GM18867 (cell line): ENCODE data around the gene SUSD1.
"Not testable (repeated sequence)": the region's sequence is repeated elsewhere in the genome, so short reads cannot be mapped to it uniquely, and the experiment has no call there.

ENCODE experiments used
- ATAC-seq: cut with Tn5 transposase; IDR thresholded peaks from one replicate; pipeline ENCODE4 v1.9.1; 2021; ENCODE audit warnings: mild to moderate bottlenecking, moderate library complexity; ENCODE audit not compliant: unreplicated experiment

Gene SUSD1

GRCh38 chr9:112132356-112132755, 42.7 kb downstream of the SUSD1 start:
- no peak for ATAC-seq

- ATAC-seq: no peak
Observed at GRCh38 chr9:112130997-112131396, 44.1 kb downstream of the SUSD1 start.

- ATAC-seq: no peak
Observed at GRCh38 chr9:112130347-112130746, 44.8 kb downstream of the SUSD1 start.

- ATAC-seq: no peak
Observed at GRCh38 chr9:112129246-112129645, 45.9 kb downstream of the SUSD1 start.

- not testable (repeated sequence) for ATAC-seq
Observed at GRCh38 chr9:112128399-112128798, 46.7 kb downstream of the SUSD1 start.

- ATAC-seq: no peak
Observed at GRCh38 chr9:112127281-112127680, 47.8 kb downstream of the SUSD1 start.

GRCh38 chr9:112125951-112126388, 49.1 kb downstream of the SUSD1 start:
- no peak for ATAC-seq

GRCh38 chr9:112124156-112124555, 50.9 kb downstream of the SUSD1 start:
- ATAC-seq: no peak

GRCh38 chr9:112121633-112122032, 53.5 kb downstream of the SUSD1 start:
- ATAC-seq: no peak

- ATAC-seq: no peak
Observed at GRCh38 chr9:112120439-112120925, 54.6 kb downstream of the SUSD1 start.

- ATAC-seq: no peak
Observed at GRCh38 chr9:112120030-112120341, 55.1 kb downstream of the SUSD1 start.

GRCh38 chr9:112119225-112120029, 55.7 kb downstream of the SUSD1 start:
- no peak for ATAC-seq

GRCh38 chr9:112118009-112118408, 57.1 kb downstream of the SUSD1 start:
- ATAC-seq: no peak

GRCh38 chr9:112115970-112116753, 58.9 kb downstream of the SUSD1 start:
- no peak for ATAC-seq

GRCh38 chr9:112115109-112115508, 60.0 kb downstream of the SUSD1 start:
- ATAC-seq: no peak

- ATAC-seq: no peak
Observed at GRCh38 chr9:112112941-112113681, 62.0 kb downstream of the SUSD1 start.

GRCh38 chr9:112112519-112112918, 62.6 kb downstream of the SUSD1 start:
- ATAC-seq: no peak

GRCh38 chr9:112111461-112111860, 63.6 kb downstream of the SUSD1 start:
- no peak for ATAC-seq

GRCh38 chr9:112110777-112111113, 64.4 kb downstream of the SUSD1 start:
- ATAC-seq: no peak

GRCh38 chr9:112110094-112110776, 64.9 kb downstream of the SUSD1 start:
- ATAC-seq: no peak

GRCh38 chr9:112104901-112105300, 70.2 kb downstream of the SUSD1 start:
- no peak for ATAC-seq
